Heart left ventricle (tissue), 16 donors: ENCODE results near the gene SLC49A3. TPM values are rescaled to one million over a fixed set of nuclear protein-coding genes. Genes with fewer than 3 reads are reported as not detected.
A peak's percentile ranks its signal among the peaks of the same experiment; 100 is the strongest.

Source experiments
- ATAC-seq, 4 donors: fragments of 200-7000 bp; cut with Tn5 transposase; one replicate each; pipeline ENCODE4 v1.9.1; 2020 to 2022; ENCODE audit warnings: moderate library complexity in 4 of 4, mild to moderate bottlenecking in 3 of 4, moderate number of reproducible peaks in 1 of 4
- DNase-seq, 5 donors: peaks; one replicate each; pipeline ENCODE4 v3.0.0-alpha.2; 2020
- H3K27ac ChIP-seq, 12 donors: fragments of 200-600 bp; sonication (generic) in 4 of 12; one replicate each; pipeline versions ENCODE4 v1.5.0 to v1.8.0; 2016 to 2022; ENCODE audit warnings: mild to moderate bottlenecking in 2 of 12
- H3K27me3 ChIP-seq, 9 donors: fragments of 200-600 bp; sonication (generic) in 2 of 9; one replicate each; pipeline versions ENCODE4 v1.5.1 to v1.8.0; 2016 to 2022; ENCODE audit warnings: mild to moderate bottlenecking in 3 of 9
- H3K36me3 ChIP-seq, 9 donors: fragments of 200-600 bp; sonication (generic) in 2 of 9; one replicate each; pipeline versions ENCODE4 v1.5.0 to v1.8.0; 2018 to 2022; ENCODE audit warnings: mild to moderate bottlenecking in 2 of 9
- H3K4me1 ChIP-seq, 12 donors: fragments of 200-600 bp; sonication (generic) in 4 of 12; one replicate each; pipeline versions ENCODE4 v1.5.0 to v1.8.0; 2016 to 2022; ENCODE audit warnings: mild to moderate bottlenecking in 3 of 12
- H3K4me3 ChIP-seq, 12 donors: fragments of 200-600 bp; sonication (generic) in 4 of 12; one replicate each; pipeline versions ENCODE4 v1.5.0 to v1.8.0; 2017 to 2022; ENCODE audit warnings: mild to moderate bottlenecking in 9 of 12, moderate library complexity in 4 of 12
- H3K9me3 ChIP-seq, 12 donors: fragments of 200-600 bp; sonication (generic) in 4 of 12; one replicate each; pipeline versions ENCODE4 v1.5.0 to v1.8.0; 2016 to 2022; ENCODE audit warnings: mild to moderate bottlenecking in 1 of 12
- POLR2A ChIP-seq, 2 donors: fragments of 450-650 bp; IDR thresholded peaks; one replicate each; pipeline ENCODE4 v1.6.1; 2017; ENCODE audit warnings: antibody characterized with exemption in 2 of 2, mild to moderate bottlenecking in 2 of 2, moderate library complexity in 2 of 2
- WGBS, 4 donors: extraction: QIAGEN DNeasy Blood & Tissue Kit in 2 of 4; methylation state at CpG; one replicate each; pipeline versions ENCODE4 v1.1.5 to v1.1.7; 2013 to 2018; 5-methylcytosine and 5-hydroxymethylcytosine counted together
- intact Hi-C, 10 donors: fragments of 100-400 bp; cut with DNase I; formaldehyde crosslinking; loops; one replicate each; pipeline versions ENCODE4 v1.11.1 to v1.14.2; 2022
- polyA plus RNA-seq, 2 donors: library from polyadenylated mRNA; stranded (reverse); fragments of 200-250 nt; gene quantifications; one replicate each; pipeline ENCODE4 v1.2.3, GENCODE V29; 2013
- total RNA-seq, 9 donors: library from RNA; depleted of rRNA in 2 of 9; stranded (reverse); fragments of >200 nt in 2 of 9; fragmentation: NEBNext Ultra II Directional in 3 of 9; extraction: Animal tissue kit (Norgen Biotek cat#: 25700) in 3 of 9; gene quantifications; one replicate each; pipeline versions ENCODE4 v1.1.0 to v1.2.4, GENCODE V29; 2016 to 2023
- TF ChIP-seq, protein P1 (sequence below), 12 donors: fragments of 200-600 bp; sonication (generic) in 4 of 12; IDR thresholded peaks; one replicate each; pipeline versions ENCODE4 v1.5.0 to v1.8.0; 2018 to 2022; ENCODE audit warnings: antibody characterized with exemption in 12 of 12, mild to moderate bottlenecking in 5 of 12
- donor health status: ischemic (EF 13 %, LVEDD 7.1; RV severe dilation, severe dysfunction).
- donor health status: healthy with polysubstance abuse.
- donor health status: DM: no; HTN: yes; CAD: no.
- donor health status: DM: no; HTN: no; CAD: no.
- donor health status: ischemic (EF 25% LVEDD 6.9; RV normal size, moderate dysfunction).
- donor health status: ischemic (EF 25% LVEDD 5.7; RV mildly dilated, moderate dysfunction).
- donor health status: healthy.
- donor health status: DM: yes; HTN: yes; CAD: no.
- donor health status: ischemic (EF 35%, LVEDD 5.7; RV mildly dilated, moderate dysfunction).
- donor health status: nonischemic (EF 11% LVEDD 7.7; RV severe dilation, severe dysfunction).
- donor health status: DM: yes; HTN: yes; CAD: no.
- donor health status: PGD.
- donor health status: ischemic (EF 29% LVEDD 5.4; RV normal size, mild dysfunction).
- donor health status: nonischemic (EF 23%, LVEDD 6.1; RV moderate dilation, normal function).

Gene SLC49A3
- total and polyA plus RNA-seq, 11 donors = 5.2 to 20.5 (median 8.9) TPM

DNA sequence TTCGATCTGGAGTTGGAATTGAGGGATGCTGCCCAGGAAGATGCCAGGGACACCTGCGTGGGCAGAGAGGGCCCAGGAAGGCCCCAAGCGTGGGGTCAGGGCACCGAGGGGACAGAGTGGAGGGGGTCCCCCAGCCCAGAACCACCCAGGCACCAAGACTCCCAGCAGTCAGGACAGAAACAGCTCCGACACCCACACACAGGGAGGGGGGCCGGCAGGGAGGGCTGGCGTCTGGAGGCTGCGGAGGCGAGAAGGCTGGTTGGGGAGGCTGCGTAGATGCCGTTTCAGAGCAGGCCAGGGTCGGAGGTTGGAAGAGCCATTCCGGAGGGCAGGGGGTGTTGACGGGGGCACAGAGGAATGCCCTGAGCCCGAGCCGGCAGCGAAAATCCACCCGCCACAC is 38.5 kb downstream of the SLC49A3 start:
- ATAC-seq (no peak), DNase-seq (peak in 2 of 5 donors; percentile 9 to 22)
- Histone ChIP-seq H3K27ac (no peak overlapping the region), H3K27me3 (peaks cover 13 to 48% (median 16%) of the 10 kb centered on the region in 9 donors), H3K36me3 (no peaks in the 10 kb centered on the region), H3K4me3 (peak overlapping the region in 1 of 12 donors; percentile 23), H3K9me3 (no peaks in the 10 kb centered on the region), H3K4me1 (peaks cover 0 to 12% (median 0%) of the 10 kb centered on the region in 12 donors)
- intact Hi-C loops = no loop called here
- TF ChIP-seq POLR2A (IDR thresholded peaks at IDR 0.05) = no peak
- TF ChIP-seq, protein P1, sequence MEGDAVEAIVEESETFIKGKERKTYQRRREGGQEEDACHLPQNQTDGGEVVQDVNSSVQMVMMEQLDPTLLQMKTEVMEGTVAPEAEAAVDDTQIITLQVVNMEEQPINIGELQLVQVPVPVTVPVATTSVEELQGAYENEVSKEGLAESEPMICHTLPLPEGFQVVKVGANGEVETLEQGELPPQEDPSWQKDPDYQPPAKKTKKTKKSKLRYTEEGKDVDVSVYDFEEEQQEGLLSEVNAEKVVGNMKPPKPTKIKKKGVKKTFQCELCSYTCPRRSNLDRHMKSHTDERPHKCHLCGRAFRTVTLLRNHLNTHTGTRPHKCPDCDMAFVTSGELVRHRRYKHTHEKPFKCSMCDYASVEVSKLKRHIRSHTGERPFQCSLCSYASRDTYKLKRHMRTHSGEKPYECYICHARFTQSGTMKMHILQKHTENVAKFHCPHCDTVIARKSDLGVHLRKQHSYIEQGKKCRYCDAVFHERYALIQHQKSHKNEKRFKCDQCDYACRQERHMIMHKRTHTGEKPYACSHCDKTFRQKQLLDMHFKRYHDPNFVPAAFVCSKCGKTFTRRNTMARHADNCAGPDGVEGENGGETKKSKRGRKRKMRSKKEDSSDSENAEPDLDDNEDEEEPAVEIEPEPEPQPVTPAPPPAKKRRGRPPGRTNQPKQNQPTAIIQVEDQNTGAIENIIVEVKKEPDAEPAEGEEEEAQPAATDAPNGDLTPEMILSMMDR (IDR thresholded peaks at IDR 0.05) = no peak
- 69 to 78% (median 70%) methylated on average over 17 to 18 of the region's 18 CpGs for WGBS, 4 donors

DNA sequence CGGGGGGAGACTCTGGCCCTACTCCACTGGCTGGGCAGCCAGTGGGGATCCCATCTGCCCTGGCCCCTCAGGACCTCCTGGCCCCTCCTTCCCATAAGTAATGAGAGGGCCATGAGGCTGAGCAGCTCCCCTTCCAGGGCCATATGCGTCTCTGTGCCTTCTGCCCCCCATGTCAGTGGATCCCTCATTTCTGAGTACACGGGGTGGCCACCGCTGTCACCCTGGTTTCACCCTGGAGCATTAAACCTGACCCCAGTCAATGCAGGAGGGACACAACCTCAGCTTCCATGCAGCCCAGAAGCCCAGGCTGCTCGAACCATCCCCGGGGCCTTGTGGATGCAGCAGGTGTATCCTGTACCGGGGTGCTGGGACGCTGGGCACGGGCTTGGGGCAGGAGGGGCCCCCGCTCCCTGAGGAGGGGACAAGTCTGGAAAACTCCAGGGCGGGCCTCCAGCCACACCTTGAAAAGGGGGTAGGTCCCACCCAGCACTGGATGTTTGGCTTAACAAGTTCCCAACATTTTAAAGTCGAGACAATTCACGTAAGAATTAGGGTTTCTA is 39.1 kb downstream of the SLC49A3 start:
- H3K27me3 ChIP-seq = peaks cover 13 to 48% (median 16%) of the 10 kb centered on the region in 9 donors
- ATAC-seq = no peak
- H3K4me3 ChIP-seq = no peak overlapping the region
- intact Hi-C loops = no loop called here
- WGBS, 4 donors = 87 to 95% (median 93%) methylated on average over 13 of the region's 13 CpGs
- H3K36me3 ChIP-seq = no peaks in the 10 kb centered on the region
- H3K27ac ChIP-seq = no peak overlapping the region
- DNase-seq = peak in 2 of 5 donors; percentile 11 to 13
- H3K4me1 ChIP-seq = peaks cover 0 to 12% (median 0%) of the 10 kb centered on the region in 12 donors
- H3K9me3 ChIP-seq = no peaks in the 10 kb centered on the region
- no peak for TF ChIP-seq POLR2A (IDR thresholded peaks at IDR 0.05)
- TF ChIP-seq, protein P1 (IDR thresholded peaks at IDR 0.05) = no peak

DNA sequence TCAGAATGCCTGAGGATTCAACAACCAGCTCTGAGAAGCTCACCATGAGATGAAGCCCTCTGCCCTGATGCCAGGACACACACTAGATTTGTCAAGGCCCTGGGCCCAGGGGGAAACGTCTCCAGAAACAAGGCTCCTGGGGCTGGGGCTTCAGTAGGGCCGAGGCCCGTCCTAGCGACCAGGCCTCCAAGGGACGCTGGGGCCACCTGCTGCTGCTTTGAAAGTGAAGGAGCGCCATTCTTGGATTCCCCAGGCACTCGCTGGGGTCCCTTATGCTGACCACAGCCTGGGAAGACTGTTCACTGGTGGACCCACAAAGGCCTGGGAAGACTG is 39.7 kb downstream of the SLC49A3 start:
- 79 to 93% (median 92%) methylated on average over 2 to 7 of the region's 7 CpGs for WGBS, 4 donors
- Histone ChIP-seq H3K4me1 (peaks cover 0 to 12% (median 0%) of the 10 kb centered on the region in 12 donors), H3K27me3 (peaks cover 13 to 48% (median 16%) of the 10 kb centered on the region in 9 donors), H3K4me3 (no peak overlapping the region), H3K27ac (no peak overlapping the region), H3K9me3 (no peaks in the 10 kb centered on the region), H3K36me3 (no peaks in the 10 kb centered on the region)
- DNase-seq (peak in 1 of 5 donors; percentile 11), ATAC-seq (no peak)
- TF ChIP-seq POLR2A (IDR thresholded peaks at IDR 0.05) = no peak
- TF ChIP-seq, protein P1 (IDR thresholded peaks at IDR 0.05) = no peak
- intact Hi-C loops = no loop called here

DNA sequence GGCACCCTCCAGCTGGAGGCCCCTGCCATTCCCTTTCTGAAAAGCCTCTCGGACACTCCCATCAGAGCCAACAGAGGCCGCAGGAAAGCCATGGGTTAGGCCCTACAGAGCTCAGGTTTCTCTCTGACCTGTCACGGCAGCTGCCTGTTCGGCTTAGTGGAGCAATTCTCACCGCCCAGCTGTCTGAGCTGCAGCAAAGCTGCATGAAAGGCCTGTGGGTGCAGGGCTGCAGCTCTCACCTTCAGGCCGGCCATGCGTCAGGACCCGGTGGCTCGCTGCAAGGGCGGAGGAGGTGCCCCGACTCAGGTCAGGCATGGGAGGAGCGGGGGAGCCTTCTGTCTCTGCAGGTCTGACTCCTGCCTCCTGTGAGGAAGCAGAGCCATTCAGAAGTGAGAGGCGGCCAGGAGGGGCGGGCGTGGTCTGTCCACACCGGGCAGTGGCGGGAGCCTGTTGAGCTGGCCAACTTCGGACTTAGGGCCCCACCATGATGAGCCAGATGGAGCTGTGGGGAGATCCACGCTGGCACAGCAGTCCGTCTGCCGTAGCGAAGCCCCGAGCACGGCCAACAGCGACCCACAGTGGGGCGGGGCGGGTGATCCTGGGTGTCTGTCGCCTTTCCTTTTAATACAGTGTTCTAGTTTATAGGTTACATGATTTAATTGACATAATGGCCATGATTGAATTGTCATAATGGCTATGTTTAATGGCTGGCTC is 40.2 kb downstream of the SLC49A3 start:
- Histone ChIP-seq H3K27me3 (peaks cover 13 to 48% (median 16%) of the 10 kb centered on the region in 9 donors), H3K4me1 (peaks cover 0 to 12% (median 0%) of the 10 kb centered on the region in 12 donors), H3K27ac (no peak overlapping the region), H3K36me3 (no peaks in the 10 kb centered on the region), H3K9me3 (peaks cover 0 to 4% (median 0%) of the 10 kb centered on the region in 12 donors), H3K4me3 (no peak overlapping the region)
- intact Hi-C loops = no loop called here
- ATAC-seq (no peak), DNase-seq (peak in 3 of 5 donors; percentile 9 to 49 (median 21))
- WGBS, 4 donors = 73 to 92% (median 76%) methylated on average over 19 to 28 of the region's 28 CpGs
- TF ChIP-seq, protein P1 (IDR thresholded peaks at IDR 0.05) = no peak
- TF ChIP-seq POLR2A (IDR thresholded peaks at IDR 0.05) = no peak
